Measurements from ENCODE around the gene LRRFIP1. TPM values are rescaled to one million over a fixed set of nuclear protein-coding genes. Genes with fewer than 3 reads are reported as not detected.

Gene LRRFIP1
- total and polyA plus RNA-seq, 2 experiments from 2014 or later, result 90.9 to 95.3 TPM

DNA sequence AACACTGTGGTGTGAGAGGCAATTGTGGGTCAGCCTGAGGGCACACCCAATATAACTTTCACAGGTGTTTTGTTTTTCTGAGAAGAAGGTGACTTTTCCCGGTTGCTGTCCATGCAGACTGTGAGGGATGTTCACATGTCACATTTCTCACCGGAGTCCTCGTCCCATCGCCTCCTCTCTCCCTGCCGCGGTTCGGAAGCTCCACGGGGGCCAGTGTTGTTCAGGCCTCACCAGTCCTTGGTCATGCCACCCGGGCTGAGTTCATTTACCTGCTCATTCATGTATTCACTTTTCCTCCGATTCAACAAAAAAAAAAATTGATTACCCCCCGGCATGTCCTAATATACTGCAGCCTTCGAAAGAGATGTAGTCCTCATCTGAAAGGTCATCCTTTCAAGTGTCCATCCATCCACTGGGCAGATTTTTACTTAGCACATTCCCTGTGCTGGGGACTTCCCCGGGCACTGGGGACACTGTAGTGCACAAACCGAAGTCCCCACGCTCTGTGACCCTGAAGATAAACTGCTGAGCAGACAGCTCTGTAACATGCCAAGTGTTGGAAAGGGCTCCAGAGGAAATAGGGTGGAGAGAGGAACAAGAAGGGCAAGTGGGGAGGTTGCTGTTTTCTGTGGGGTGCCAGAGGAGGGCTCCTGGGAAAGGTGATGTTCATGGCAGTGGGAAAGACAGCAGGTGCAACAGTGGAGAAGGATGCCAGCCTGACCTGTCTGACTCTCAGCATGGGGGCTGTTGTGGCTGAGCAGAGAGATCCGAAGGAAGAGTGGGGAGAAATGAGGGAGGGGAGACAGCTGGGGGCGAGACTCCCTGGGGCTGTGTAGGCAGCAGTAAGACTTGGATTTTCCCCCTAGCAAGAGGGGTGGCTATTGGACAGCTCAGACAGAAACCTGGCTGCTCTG is 22.4 kb downstream of the LRRFIP1 start:
- DNase-seq (ENCODE audit: low read depth in 1 of 2, low spot score in 1 of 2), result no peak
- Histone ChIP-seq H3K27ac (no peak overlapping the region), H3K36me3 (peaks cover 14% of the 10 kb centered on the region), H3K9me3 (ENCODE audit: low read depth) (no peaks in the 10 kb centered on the region), H3K27me3 (no peaks in the 10 kb centered on the region), H3K4me3 (no peak overlapping the region), H3K4me1 (ENCODE audit: low read depth) (no peaks in the 10 kb centered on the region)
- TF ChIP-seq, protein P1, sequence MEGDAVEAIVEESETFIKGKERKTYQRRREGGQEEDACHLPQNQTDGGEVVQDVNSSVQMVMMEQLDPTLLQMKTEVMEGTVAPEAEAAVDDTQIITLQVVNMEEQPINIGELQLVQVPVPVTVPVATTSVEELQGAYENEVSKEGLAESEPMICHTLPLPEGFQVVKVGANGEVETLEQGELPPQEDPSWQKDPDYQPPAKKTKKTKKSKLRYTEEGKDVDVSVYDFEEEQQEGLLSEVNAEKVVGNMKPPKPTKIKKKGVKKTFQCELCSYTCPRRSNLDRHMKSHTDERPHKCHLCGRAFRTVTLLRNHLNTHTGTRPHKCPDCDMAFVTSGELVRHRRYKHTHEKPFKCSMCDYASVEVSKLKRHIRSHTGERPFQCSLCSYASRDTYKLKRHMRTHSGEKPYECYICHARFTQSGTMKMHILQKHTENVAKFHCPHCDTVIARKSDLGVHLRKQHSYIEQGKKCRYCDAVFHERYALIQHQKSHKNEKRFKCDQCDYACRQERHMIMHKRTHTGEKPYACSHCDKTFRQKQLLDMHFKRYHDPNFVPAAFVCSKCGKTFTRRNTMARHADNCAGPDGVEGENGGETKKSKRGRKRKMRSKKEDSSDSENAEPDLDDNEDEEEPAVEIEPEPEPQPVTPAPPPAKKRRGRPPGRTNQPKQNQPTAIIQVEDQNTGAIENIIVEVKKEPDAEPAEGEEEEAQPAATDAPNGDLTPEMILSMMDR (IDR thresholded peaks at IDR 0.05; ENCODE audit: low read depth, low read length), result no peak

DNA sequence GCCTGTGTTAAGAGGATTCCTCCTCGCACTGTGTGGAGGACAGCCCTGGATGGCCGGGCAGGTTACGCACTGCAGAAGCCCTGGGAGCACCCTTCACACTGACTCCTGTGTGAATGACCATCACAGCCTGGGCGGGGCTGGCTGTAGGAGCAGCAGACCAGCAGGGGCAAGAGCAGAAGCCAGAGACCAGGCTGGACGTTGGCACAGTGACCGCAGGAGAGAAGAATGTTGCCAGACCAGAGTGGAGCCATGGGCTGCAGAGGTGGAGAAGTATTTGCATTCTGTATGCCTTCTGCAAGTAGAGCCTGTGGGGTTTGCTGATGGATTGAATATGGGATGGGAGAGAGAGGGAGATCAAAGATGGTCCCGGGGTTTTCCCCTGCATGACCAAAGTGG is 23.1 kb downstream of the LRRFIP1 start:
- DNase-seq (ENCODE audit: low read depth in 1 of 2, low spot score in 1 of 2), result no peak
- peaks cover 7% of the 10 kb centered on the region for H3K36me3 ChIP-seq
- no peaks in the 10 kb centered on the region for H3K9me3 ChIP-seq (ENCODE audit: low read depth)
- H3K27me3 ChIP-seq, result no peaks in the 10 kb centered on the region
- no peaks in the 10 kb centered on the region for H3K4me1 ChIP-seq (ENCODE audit: low read depth)
- no peak overlapping the region for H3K27ac ChIP-seq
- no peak overlapping the region for H3K4me3 ChIP-seq
- TF ChIP-seq, protein P1 (IDR thresholded peaks at IDR 0.05; ENCODE audit: low read depth, low read length), result no peak

DNA sequence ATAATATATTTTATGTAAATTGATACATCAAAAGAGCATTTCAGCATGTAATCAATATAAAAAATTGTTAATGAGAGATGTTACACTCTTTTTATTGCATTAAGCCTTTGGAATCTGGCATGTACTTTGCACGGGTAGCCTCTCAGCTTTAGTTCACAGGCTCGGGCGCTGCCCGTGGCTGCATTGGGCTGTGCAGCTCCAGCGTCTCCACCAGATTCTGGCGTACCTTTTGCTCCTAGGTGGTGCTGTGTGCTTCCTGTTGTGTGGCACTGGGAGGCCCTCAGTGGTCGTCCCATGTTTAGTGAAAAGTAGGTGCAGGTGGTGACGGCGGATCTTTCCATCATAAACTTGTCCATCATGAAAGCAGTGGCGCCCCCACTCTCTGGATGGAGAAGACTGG is 24.4 kb downstream of the LRRFIP1 start:
- Histone ChIP-seq H3K36me3 (peaks cover 5% of the 10 kb centered on the region), H3K9me3 (ENCODE audit: low read depth) (no peaks in the 10 kb centered on the region), H3K4me1 (ENCODE audit: low read depth) (no peaks in the 10 kb centered on the region), H3K27ac (no peak overlapping the region), H3K27me3 (no peaks in the 10 kb centered on the region), H3K4me3 (no peak overlapping the region)
- no peak for DNase-seq (ENCODE audit: low read depth in 1 of 2, low spot score in 1 of 2)
- TF ChIP-seq, protein P1 (IDR thresholded peaks at IDR 0.05; ENCODE audit: low read depth, low read length), result no peak

DNA sequence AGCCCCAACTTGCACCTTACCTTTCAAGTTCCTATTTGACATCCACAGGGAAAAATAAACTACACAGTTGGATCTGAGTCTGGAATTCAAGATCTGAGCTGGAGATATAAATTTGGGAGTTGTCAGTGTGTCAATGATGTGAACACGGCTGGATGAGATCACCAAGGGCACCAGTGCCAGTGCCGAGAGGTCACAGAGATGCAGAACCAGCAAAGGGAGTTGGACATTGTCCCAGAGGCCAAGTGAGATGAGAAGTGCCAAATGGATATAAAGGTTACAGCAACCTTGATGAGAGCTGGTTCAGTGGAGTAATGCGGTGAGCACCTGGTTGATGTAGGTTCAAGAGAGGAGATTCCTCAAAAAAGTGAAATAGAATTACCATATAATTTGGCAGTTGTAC is 24.8 kb downstream of the LRRFIP1 start:
- H3K27me3 ChIP-seq, result no peaks in the 10 kb centered on the region
- TF ChIP-seq, protein P1 (IDR thresholded peaks at IDR 0.05; ENCODE audit: low read depth, low read length), result no peak
- H3K4me1 ChIP-seq (ENCODE audit: low read depth), result no peaks in the 10 kb centered on the region
- DNase-seq (ENCODE audit: low read depth in 1 of 2, low spot score in 1 of 2), result no peak
- no peak overlapping the region for H3K27ac ChIP-seq
- no peaks in the 10 kb centered on the region for H3K9me3 ChIP-seq (ENCODE audit: low read depth)
- peaks cover 5% of the 10 kb centered on the region for H3K36me3 ChIP-seq
- H3K4me3 ChIP-seq, result no peak overlapping the region

DNA sequence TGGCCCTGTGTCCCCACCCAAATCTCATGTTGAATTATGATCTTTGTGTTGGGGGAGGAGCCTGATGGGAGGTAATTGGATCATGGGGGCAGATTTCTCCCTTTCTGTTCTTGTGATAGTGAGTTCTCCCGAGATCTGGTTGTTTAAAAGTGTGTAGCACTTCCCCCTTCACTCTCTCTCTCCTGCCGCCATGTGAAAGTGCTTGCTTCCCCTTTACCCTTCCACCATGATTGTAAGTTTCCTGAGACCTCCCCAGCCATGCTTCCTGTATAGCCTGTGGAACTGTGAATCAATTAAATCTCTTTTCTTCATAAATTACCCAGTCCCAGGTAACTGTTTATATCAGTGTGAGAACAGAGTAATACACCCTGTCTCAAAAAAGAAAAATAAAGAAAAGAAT is 25.5 kb downstream of the LRRFIP1 start:
- Histone ChIP-seq H3K36me3 (peaks cover 5% of the 10 kb centered on the region), H3K4me1 (ENCODE audit: low read depth) (no peaks in the 10 kb centered on the region), H3K9me3 (ENCODE audit: low read depth) (no peaks in the 10 kb centered on the region), H3K27ac (no peak overlapping the region), H3K4me3 (no peak overlapping the region), H3K27me3 (no peaks in the 10 kb centered on the region)
- TF ChIP-seq, protein P1 (IDR thresholded peaks at IDR 0.05; ENCODE audit: low read depth, low read length), result no peak
- no peak for DNase-seq (ENCODE audit: low read depth in 1 of 2, low spot score in 1 of 2)

All from cardiac muscle cell (in vitro differentiated cells and primary cell).